Parietal lobe (tissue), 2 donors: Measurements from ENCODE around the gene BAZ1A. TPM values are rescaled to one million over a fixed set of nuclear protein-coding genes. Genes with fewer than 3 reads are reported as not detected.

ENCODE experiments used
- small RNA-seq: library from RNA; depleted of rRNA; stranded (forward); fragments of <200 nt; gene quantifications from one replicate; pipeline ENCODE3, GENCODE V24; 2014; ENCODE audit warnings: low replicate concordance
- total RNA-seq: library from RNA; depleted of rRNA; stranded (reverse); fragments of >200 nt; gene quantifications from one replicate; pipeline ENCODE4 v1.2.3, GENCODE V29; 2014

BAZ1A gene, protein sequence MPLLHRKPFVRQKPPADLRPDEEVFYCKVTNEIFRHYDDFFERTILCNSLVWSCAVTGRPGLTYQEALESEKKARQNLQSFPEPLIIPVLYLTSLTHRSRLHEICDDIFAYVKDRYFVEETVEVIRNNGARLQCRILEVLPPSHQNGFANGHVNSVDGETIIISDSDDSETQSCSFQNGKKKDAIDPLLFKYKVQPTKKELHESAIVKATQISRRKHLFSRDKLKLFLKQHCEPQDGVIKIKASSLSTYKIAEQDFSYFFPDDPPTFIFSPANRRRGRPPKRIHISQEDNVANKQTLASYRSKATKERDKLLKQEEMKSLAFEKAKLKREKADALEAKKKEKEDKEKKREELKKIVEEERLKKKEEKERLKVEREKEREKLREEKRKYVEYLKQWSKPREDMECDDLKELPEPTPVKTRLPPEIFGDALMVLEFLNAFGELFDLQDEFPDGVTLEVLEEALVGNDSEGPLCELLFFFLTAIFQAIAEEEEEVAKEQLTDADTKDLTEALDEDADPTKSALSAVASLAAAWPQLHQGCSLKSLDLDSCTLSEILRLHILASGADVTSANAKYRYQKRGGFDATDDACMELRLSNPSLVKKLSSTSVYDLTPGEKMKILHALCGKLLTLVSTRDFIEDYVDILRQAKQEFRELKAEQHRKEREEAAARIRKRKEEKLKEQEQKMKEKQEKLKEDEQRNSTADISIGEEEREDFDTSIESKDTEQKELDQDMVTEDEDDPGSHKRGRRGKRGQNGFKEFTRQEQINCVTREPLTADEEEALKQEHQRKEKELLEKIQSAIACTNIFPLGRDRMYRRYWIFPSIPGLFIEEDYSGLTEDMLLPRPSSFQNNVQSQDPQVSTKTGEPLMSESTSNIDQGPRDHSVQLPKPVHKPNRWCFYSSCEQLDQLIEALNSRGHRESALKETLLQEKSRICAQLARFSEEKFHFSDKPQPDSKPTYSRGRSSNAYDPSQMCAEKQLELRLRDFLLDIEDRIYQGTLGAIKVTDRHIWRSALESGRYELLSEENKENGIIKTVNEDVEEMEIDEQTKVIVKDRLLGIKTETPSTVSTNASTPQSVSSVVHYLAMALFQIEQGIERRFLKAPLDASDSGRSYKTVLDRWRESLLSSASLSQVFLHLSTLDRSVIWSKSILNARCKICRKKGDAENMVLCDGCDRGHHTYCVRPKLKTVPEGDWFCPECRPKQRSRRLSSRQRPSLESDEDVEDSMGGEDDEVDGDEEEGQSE (N-terminal part only)
- total RNA-seq = 40.7 TPM

GRCh38 chr14:34875031-34875922 lies at the start of gene BAZ1A:
TSS of gene BAZ1A (minus strand) at chr14:34875360. CDS start at chr14:34874604, 756 bp downstream.

GRCh38 chr14:34714320-34715126 lies 160.6 kb downstream of the BAZ1A start, which contains the start of gene CFL2:
TSS of gene CFL2 (minus strand) at chr14:34714593. CDS start at chr14:34714540, 53 bp downstream.

Small RNA genes lying within 50 kb of the gene (small RNA-seq; reads per million reads assigned to genes)
- gene AL121603.1 (not detected), gene RNU7-41P (not detected)

Other genes starting within 250 kb of the BAZ1A start
- gene SNX6, start 245.2 kb downstream of the BAZ1A start, total RNA-seq = 81.1 TPM
- 41.0 TPM for gene CFL2, start 160.8 kb downstream of the BAZ1A start, total RNA-seq
- gene SRP54, start 107.6 kb upstream of the BAZ1A start, total RNA-seq = 71.4 TPM
- gene FAM177A1, start 170.9 kb upstream of the BAZ1A start, total RNA-seq = 41.6 TPM
- 62.9 TPM for gene PPP2R3C, start 246.6 kb upstream of the BAZ1A start, total RNA-seq
- gene PRORP, start 247.2 kb upstream of the BAZ1A start, total RNA-seq = 30.4 TPM